SK-N-SH treated with all-trans-retinoic acid at 6 μM for 48 hours (cell line): ENCODE measurements around the gene DCAF6.
"Not testable (repeated sequence)": the region's sequence is repeated elsewhere in the genome, so short reads cannot be mapped to it uniquely, and the experiment has no call there.

ENCODE experiments used
- ATAC-seq: fragments of 200-7000 bp; cut with Tn5 transposase; 3 replicates; pipeline ENCODE4 v1.9.1; 2020; ENCODE audit warnings: mild to moderate bottlenecking, moderate library complexity
- ARNTL ChIP-seq: fragments of 450-650 bp; formaldehyde crosslinking; IDR thresholded peaks from 2 replicates; pipeline ENCODE4 v1.5.0; 2020; ENCODE audit warnings: low read depth, mild to moderate bottlenecking, moderate library complexity, borderline replicate concordance
- BACH2 ChIP-seq: fragments of 250-450 bp; sonication (Bioruptor Pico); IDR thresholded peaks from 2 replicates; pipeline ENCODE4 v1.9.0; 2021; ENCODE audit warnings: mild to moderate bottlenecking, borderline replicate concordance
- CSDC2 ChIP-seq: fragments of 250-450 bp; sonication (Bioruptor Pico); IDR thresholded peaks from 2 replicates; pipeline ENCODE4 v1.5.0; 2020; ENCODE audit warnings: mild to moderate bottlenecking, moderate library complexity
- ESRRG ChIP-seq: fragments of 250-450 bp; sonication (Bioruptor Pico); IDR thresholded peaks from 2 replicates; pipeline ENCODE4 v1.6.1; 2021; ENCODE audit warnings: mild to moderate bottlenecking
- GLIS3 ChIP-seq: fragments of 250-450 bp; sonication (Bioruptor Pico); IDR thresholded peaks from 2 replicates; pipeline ENCODE4 v1.5.0; 2020; ENCODE audit warnings: mild to moderate bottlenecking, moderate library complexity
- ISL1 ChIP-seq: fragments of 250-450 bp; sonication (Bioruptor Pico); IDR thresholded peaks from 2 replicates; pipeline ENCODE4 v2.1.2; 2022; ENCODE audit warnings: mild to moderate bottlenecking, moderate library complexity
- OSR1 ChIP-seq: fragments of 250-450 bp; sonication (Bioruptor Pico); IDR thresholded peaks from 2 replicates; pipeline ENCODE4 v1.8.0; 2022; ENCODE audit warnings: moderate library complexity, mild to moderate bottlenecking, inconsistent platforms
- PPARA ChIP-seq: fragments of 250-450 bp; sonication (Bioruptor Pico); IDR thresholded peaks from 2 replicates; pipeline ENCODE4 v1.5.0; 2020; ENCODE audit warnings: mild to moderate bottlenecking, borderline replicate concordance
- RARB ChIP-seq: fragments of 250-450 bp; sonication (Bioruptor Pico); IDR thresholded peaks from 2 replicates; pipeline ENCODE4 v1.8.0; 2021; ENCODE audit warnings: mild to moderate bottlenecking, moderate library complexity
- SNAI2 ChIP-seq: fragments of 250-450 bp; sonication (Bioruptor Pico); IDR thresholded peaks from 2 replicates; pipeline ENCODE4 v1.5.0; 2020; ENCODE audit warnings: mild to moderate bottlenecking, moderate library complexity
- TCF4 ChIP-seq: fragments of 250-450 bp; sonication (Bioruptor Pico); IDR thresholded peaks from 2 replicates; pipeline ENCODE4 v1.8.0; 2021; ENCODE audit warnings: mild to moderate bottlenecking, moderate library complexity, borderline replicate concordance
- TOX ChIP-seq: fragments of 250-450 bp; sonication (Bioruptor Pico); IDR thresholded peaks from 2 replicates; pipeline ENCODE4 v1.8.0; 2021; ENCODE audit warnings: mild to moderate bottlenecking, moderate library complexity, borderline replicate concordance
- ZC3H10 ChIP-seq: fragments of 250-450 bp; sonication (Bioruptor Pico); IDR thresholded peaks from 2 replicates; pipeline ENCODE4 v1.5.1; 2021; ENCODE audit warnings: mild to moderate bottlenecking, moderate library complexity
- ZFP3 ChIP-seq: fragments of 250-450 bp; sonication (Bioruptor Pico); IDR thresholded peaks from 2 replicates; pipeline ENCODE4 v1.5.0; 2020; ENCODE audit warnings: mild to moderate bottlenecking, moderate library complexity
- ZFP30 ChIP-seq: fragments of 450-650 bp; formaldehyde crosslinking; IDR thresholded peaks from 2 replicates; pipeline ENCODE4 v1.5.0; 2022; ENCODE audit warnings: mild to moderate bottlenecking, moderate library complexity
- ZNF565 ChIP-seq: fragments of 450-650 bp; formaldehyde crosslinking; conservative IDR thresholded peaks from 2 replicates; pipeline ENCODE4 v1.5.0; 2020; ENCODE audit warnings: low read depth, mild to moderate bottlenecking, moderate library complexity
- ZNF70 ChIP-seq: fragments of 450-650 bp; formaldehyde crosslinking; IDR thresholded peaks from 2 replicates; pipeline ENCODE4 v1.5.0; 2020; ENCODE audit warnings: mild to moderate bottlenecking, moderate library complexity
- ZNF8 ChIP-seq: fragments of 450-650 bp; formaldehyde crosslinking; IDR thresholded peaks from 2 replicates; pipeline ENCODE4 v1.5.0; 2020; ENCODE audit warnings: mild to moderate bottlenecking, moderate library complexity
- TF ChIP-seq, protein P1 (sequence below): fragments of 250-450 bp; sonication (Bioruptor Pico); IDR thresholded peaks from 2 replicates; pipeline ENCODE4 v1.5.1; 2021; ENCODE audit warnings: mild to moderate bottlenecking, moderate library complexity
- TF ChIP-seq, protein P2 (sequence below): fragments of 250-450 bp; sonication (Bioruptor Pico); IDR thresholded peaks from 2 replicates; pipeline ENCODE4 v1.8.0; 2020; ENCODE audit warnings: mild to moderate bottlenecking, moderate library complexity, borderline replicate concordance
- TF ChIP-seq, protein P3 (sequence below): fragments of 250-450 bp; sonication (Bioruptor Pico); IDR thresholded peaks from 2 replicates; pipeline ENCODE4 v1.5.1; 2020; ENCODE audit warnings: low read depth, mild to moderate bottlenecking, moderate library complexity
- TF ChIP-seq, protein P4 (sequence below): fragments of 250-450 bp; sonication (Bioruptor Pico); IDR thresholded peaks from 2 replicates; pipeline ENCODE4 v1.8.0; 2021; ENCODE audit warnings: low read depth, mild to moderate bottlenecking, moderate library complexity, borderline replicate concordance

DCAF6 gene

DNA sequence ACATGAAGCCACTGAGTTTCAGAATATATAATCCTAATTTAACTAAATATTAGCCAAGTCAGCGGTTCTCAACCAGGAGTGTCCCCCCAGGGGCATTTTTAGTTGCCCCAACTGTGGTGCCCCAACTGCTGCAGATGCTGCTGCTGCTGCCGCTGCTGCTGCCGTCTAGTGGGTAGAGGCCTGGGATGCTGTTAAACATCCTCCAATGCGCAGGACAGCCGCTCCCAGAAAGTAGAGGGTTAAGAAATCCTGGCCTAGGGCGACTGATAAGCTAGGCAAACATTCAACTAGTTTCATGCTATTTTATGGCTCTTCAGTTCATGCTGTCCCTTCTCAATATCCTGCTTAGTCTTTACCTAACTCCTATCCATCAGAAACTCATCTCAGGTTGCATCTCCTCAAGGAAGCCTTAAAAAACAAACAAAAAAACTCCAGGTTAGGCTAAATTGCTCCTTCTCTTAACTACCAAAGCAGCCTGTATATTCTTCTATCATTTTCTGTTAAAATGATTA lies 9.9 kb upstream of the DCAF6 start:
- TF ChIP-seq CSDC2 (CRISPR knock-in tag) (no peak), ZFP30 (CRISPR knock-in tag) (no peak), ZFP3 (CRISPR knock-in tag) (no peak), TOX (CRISPR knock-in tag) (no peak), ZC3H10 (no peak), ZNF565 (CRISPR knock-in tag) (no peak), GLIS3 (no peak), TCF4 (no peak), SNAI2 (no peak), PPARA (CRISPR knock-in tag) (no peak), RARB (CRISPR knock-in tag) (no peak), ARNTL (no peak), ZNF70 (CRISPR knock-in tag) (no peak), OSR1 (no peak)
- TF ChIP-seq, protein P1, sequence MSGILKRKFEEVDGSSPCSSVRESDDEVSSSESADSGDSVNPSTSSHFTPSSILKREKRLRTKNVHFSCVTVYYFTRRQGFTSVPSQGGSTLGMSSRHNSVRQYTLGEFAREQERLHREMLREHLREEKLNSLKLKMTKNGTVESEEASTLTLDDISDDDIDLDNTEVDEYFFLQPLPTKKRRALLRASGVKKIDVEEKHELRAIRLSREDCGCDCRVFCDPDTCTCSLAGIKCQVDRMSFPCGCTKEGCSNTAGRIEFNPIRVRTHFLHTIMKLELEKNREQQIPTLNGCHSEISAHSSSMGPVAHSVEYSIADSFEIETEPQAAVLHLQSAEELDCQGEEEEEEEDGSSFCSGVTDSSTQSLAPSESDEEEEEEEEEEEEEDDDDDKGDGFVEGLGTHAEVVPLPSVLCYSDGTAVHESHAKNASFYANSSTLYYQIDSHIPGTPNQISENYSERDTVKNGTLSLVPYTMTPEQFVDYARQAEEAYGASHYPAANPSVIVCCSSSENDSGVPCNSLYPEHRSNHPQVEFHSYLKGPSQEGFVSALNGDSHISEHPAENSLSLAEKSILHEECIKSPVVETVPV (CRISPR knock-in tag), result no peak
- TF ChIP-seq, protein P2, sequence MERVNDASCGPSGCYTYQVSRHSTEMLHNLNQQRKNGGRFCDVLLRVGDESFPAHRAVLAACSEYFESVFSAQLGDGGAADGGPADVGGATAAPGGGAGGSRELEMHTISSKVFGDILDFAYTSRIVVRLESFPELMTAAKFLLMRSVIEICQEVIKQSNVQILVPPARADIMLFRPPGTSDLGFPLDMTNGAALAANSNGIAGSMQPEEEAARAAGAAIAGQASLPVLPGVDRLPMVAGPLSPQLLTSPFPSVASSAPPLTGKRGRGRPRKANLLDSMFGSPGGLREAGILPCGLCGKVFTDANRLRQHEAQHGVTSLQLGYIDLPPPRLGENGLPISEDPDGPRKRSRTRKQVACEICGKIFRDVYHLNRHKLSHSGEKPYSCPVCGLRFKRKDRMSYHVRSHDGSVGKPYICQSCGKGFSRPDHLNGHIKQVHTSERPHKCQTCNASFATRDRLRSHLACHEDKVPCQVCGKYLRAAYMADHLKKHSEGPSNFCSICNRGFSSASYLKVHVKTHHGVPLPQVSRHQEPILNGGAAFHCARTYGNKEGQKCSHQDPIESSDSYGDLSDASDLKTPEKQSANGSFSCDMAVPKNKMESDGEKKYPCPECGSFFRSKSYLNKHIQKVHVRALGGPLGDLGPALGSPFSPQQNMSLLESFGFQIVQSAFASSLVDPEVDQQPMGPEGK (CRISPR knock-in tag), result no peak
- ATAC-seq, result no peak; the same call in 2 of the 3 replicates

DNA sequence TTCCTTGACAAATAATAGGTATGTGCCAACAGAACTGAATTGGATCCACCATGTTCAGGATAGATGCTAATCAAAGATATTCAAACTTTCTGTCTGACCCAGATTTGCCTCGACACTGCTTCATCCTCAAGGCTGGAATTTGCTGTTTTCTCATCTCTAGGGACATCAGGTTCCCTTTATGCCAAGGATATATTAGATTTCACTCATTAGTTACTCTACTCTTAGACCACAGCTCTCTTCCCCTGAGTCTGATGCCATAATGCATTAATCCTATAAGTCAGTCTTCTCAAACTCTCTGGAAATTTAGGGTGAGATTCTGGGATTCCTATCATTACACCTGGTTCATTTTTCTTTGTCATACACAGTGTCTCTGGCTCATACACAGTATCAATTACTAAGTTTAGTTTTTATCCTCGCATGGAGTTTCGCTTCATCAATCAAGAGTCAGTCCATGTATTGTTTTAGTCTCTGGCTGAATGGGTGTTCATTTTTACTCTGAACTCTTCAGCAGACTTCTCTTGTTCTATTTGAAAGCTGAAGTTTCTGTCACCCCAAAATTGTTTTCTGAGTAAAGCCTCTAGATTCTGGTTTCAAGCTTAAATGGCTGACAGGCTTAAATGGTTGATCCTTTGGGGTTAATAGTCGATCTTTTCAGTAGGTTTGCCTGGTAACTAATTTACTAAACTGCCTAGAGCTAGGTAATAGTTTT lies 9.3 kb upstream of the DCAF6 start:
- TF ChIP-seq ZNF8, result no peak
- TF ChIP-seq, protein P2 (CRISPR knock-in tag), result no peak
- TF ChIP-seq PPARA (CRISPR knock-in tag), result no peak
- TF ChIP-seq RARB (CRISPR knock-in tag), result no peak
- no peak for TF ChIP-seq ZFP3 (CRISPR knock-in tag)
- TF ChIP-seq ISL1 (CRISPR knock-in tag), result no peak
- no peak for TF ChIP-seq OSR1
- TF ChIP-seq CSDC2 (CRISPR knock-in tag), result no peak
- TF ChIP-seq, protein P3, sequence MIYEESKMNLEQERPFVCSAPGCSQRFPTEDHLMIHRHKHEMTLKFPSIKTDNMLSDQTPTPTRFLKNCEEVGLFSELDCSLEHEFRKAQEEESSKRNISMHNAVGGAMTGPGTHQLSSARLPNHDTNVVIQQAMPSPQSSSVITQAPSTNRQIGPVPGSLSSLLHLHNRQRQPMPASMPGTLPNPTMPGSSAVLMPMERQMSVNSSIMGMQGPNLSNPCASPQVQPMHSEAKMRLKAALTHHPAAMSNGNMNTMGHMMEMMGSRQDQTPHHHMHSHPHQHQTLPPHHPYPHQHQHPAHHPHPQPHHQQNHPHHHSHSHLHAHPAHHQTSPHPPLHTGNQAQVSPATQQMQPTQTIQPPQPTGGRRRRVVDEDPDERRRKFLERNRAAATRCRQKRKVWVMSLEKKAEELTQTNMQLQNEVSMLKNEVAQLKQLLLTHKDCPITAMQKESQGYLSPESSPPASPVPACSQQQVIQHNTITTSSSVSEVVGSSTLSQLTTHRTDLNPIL, result no peak
- TF ChIP-seq ZC3H10, result no peak
- TF ChIP-seq BACH2, result no peak
- ATAC-seq, result no peak; the same call in 2 of the 3 replicates

DNA sequence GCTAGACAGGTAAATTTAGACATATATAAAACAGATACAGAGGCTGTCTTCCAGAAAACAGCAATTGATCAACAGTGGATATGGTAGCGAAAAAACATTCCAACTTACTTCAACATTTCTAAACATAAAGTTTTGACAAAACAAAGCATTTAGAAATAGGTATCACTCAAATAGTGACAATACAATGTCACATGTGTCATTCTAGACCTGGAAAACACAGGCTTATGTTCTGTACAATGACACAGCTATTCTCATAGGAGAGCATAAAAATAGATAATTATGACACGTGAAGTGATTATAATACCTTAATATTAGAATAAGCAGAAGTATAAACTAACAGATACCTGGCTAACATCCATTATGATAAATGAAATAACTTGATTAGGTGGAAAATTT lies 8.0 kb upstream of the DCAF6 start:
- ATAC-seq, result no peak
- TF ChIP-seq PPARA (CRISPR knock-in tag), result no peak
- no peak for TF ChIP-seq ARNTL
- no peak for TF ChIP-seq ESRRG

DNA sequence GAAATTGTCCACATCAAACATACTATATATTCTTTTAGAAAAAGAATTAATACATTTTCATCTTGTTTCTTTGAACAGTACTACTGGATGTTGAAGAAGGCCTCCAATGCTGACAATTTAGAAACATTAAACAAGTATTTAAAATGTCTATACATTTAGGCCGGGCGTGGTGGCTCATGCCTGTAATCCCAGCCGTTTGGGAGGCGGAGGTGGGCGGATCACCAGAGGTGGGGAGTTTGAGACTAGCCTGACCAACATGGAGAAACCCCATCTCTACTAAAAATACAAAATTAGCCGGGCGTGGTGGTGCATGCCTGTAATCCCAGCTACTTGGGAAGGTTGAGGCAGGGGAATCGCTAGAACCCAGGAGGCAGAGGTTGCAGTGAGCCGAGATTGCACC lies 7.6 kb upstream of the DCAF6 start:
- ATAC-seq, result not testable (repeated sequence)

DNA sequence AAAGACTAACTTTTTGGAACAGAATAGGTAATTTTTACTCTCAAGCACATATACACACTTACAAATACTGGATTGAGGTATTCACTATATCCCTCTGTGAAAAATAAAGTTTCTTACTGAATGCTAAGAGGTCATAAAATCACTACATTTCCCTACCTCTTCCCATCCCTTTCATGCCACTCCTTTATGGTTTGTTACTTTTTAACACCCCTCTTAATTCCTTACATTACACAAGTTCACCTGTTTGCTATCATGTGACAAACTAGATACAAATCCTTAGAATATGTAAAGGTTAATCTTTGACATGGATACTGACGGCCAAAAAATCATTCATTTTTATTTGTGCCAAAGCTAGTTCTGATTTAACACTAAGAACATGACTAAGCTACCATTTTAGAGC lies 6.8 kb upstream of the DCAF6 start:
- no peak for TF ChIP-seq RARB (CRISPR knock-in tag)
- no peak for TF ChIP-seq SNAI2
- no peak for TF ChIP-seq ZFP30 (CRISPR knock-in tag)
- TF ChIP-seq OSR1, result no peak
- no peak for TF ChIP-seq CSDC2 (CRISPR knock-in tag)
- TF ChIP-seq, protein P4, sequence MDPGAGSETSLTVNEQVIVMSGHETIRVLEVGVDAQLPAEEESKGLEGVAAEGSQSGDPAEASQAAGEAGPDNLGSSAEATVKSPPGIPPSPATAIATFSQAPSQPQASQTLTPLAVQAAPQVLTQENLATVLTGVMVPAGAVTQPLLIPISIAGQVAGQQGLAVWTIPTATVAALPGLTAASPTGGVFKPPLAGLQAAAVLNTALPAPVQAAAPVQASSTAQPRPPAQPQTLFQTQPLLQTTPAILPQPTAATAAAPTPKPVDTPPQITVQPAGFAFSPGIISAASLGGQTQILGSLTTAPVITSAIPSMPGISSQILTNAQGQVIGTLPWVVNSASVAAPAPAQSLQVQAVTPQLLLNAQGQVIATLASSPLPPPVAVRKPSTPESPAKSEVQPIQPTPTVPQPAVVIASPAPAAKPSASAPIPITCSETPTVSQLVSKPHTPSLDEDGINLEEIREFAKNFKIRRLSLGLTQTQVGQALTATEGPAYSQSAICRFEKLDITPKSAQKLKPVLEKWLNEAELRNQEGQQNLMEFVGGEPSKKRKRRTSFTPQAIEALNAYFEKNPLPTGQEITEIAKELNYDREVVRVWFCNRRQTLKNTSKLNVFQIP (CRISPR knock-in tag), result no peak
- no peak for TF ChIP-seq BACH2
- no peak for TF ChIP-seq GLIS3
- TF ChIP-seq ESRRG, result no peak
- ATAC-seq, result no peak
